ENCODE measurements around the gene ROBO4.

DNA sequence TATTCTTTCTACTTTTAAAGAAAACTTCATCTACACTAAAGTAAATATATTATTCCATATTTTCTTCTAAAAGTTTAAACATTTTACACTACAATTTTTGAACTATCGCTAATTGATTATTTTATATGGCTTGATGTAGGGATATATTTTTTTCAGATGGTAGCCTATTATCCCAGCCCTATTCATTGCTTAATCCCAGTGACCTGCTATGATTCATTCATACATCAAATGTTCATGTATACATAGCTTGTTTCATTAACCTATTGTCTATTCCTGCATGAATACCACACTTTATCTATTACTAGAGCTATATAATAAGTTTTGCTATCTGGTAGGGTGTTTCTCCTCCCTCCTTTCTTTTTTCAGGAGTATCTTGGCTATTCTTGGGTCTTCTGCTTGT lies 5.0 kb upstream of the ROBO4 start:
- TF ChIP-seq SUZ12 (IDR thresholded peaks at IDR 0.05; ENCODE audit: extremely low read depth, insufficient read depth, insufficient read length), result no peak
- no peak for TF ChIP-seq ZNF274 (IDR thresholded peaks at IDR 0.05; ENCODE audit: low read depth, low read length)
- no peak for TF ChIP-seq YY1 (IDR thresholded peaks at IDR 0.05; ENCODE audit: insufficient read depth, insufficient read length)
